Limb (tissue), 2 donors: Measurements from ENCODE around the gene KRTAP3-1.
"Not testable (repeated sequence)": the region's sequence is repeated elsewhere in the genome, so short reads cannot be mapped to it uniquely, and the experiment has no call there.

Experiments
- DNase-seq, 2 donors: peaks; one replicate each; pipeline ENCODE4 v3.0.0-alpha.2; 2016; ENCODE audit errors: extremely low spot score in 2 of 2

The KRTAP3-1 gene

DNA sequence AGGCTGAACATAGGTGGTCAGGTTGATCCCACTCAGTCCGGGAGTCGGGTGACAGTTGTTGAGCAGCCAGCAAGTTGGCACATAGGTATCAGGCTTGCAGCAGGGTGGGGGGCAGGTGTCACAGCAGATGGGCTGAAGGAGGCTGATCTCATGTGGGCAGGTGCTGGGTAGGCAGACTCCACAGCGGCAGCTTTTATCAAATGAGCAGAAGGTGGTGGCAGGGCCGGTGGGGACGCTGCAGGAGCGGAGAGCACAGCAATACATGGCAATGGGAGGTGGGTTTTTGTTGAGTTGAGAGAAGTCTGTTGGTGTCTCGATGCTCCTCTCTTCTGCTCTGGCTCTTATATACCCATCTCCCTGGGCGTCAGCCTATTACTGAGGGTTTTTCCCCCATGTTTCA lies at the start of gene KRTAP3-1:
Gene KRTAP3-1, minus strand, starts transcription at position 318 of the 400 bp plus-strand sequence. Its CDS starts 54 bp downstream, at position 264.
- no peak for DNase-seq

GRCh38 chr17:41057547-41057946 lies 48.6 kb upstream of the KRTAP3-1 start:
- no peak for DNase-seq

DNA sequence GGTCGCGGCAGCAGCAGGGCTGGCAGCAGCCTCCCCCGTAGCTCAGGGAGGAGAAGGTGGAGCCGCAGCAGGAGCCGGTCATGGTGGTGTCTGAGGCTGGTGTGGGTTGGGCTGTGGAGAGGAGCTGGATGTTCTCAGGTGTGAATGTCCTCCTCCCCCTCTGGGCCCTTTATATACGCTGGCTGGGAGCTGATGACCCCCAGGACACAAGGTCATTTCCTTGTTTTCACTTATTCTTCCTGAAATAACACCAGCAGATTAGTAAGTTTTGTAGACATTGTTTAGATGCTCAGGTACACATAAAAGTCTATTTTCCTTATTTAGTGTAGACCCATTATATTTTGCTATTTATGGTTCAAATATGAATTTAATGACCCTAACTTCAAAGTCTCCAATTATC lies 46.2 kb upstream of the KRTAP3-1 start, which contains the start of gene KRTAP2-2:
Gene KRTAP2-2, minus strand, starts transcription at position 101 of the 400 bp plus-strand sequence. Its CDS starts 19 bp downstream, at position 82.
- DNase-seq = not testable (repeated sequence)

- not testable (repeated sequence) for DNase-seq
These were observed 45.6 kb upstream of the KRTAP3-1 start for GRCh38 chr17:41054556-41054955.

GRCh38 chr17:41054025-41054424 lies 45.1 kb upstream of the KRTAP3-1 start:
- DNase-seq = no peak

- no peak for DNase-seq
These were observed 43.6 kb upstream of the KRTAP3-1 start for GRCh38 chr17:41052566-41052965.

GRCh38 chr17:41049110-41049509 lies 40.2 kb upstream of the KRTAP3-1 start:
- no peak for DNase-seq

- no peak for DNase-seq
These were observed 39.5 kb upstream of the KRTAP3-1 start for GRCh38 chr17:41048441-41048840.

GRCh38 chr17:41046735-41047465 lies 38.0 kb upstream of the KRTAP3-1 start, which contains the start of gene KRTAP2-1:
TSS of gene KRTAP2-1 (minus strand) at chr17:41047316. CDS start at chr17:41047267, 49 bp downstream.
- DNase-seq = not testable (repeated sequence)

- DNase-seq = no peak
These were observed 34.0 kb upstream of the KRTAP3-1 start for GRCh38 chr17:41042953-41043352.

DNA sequence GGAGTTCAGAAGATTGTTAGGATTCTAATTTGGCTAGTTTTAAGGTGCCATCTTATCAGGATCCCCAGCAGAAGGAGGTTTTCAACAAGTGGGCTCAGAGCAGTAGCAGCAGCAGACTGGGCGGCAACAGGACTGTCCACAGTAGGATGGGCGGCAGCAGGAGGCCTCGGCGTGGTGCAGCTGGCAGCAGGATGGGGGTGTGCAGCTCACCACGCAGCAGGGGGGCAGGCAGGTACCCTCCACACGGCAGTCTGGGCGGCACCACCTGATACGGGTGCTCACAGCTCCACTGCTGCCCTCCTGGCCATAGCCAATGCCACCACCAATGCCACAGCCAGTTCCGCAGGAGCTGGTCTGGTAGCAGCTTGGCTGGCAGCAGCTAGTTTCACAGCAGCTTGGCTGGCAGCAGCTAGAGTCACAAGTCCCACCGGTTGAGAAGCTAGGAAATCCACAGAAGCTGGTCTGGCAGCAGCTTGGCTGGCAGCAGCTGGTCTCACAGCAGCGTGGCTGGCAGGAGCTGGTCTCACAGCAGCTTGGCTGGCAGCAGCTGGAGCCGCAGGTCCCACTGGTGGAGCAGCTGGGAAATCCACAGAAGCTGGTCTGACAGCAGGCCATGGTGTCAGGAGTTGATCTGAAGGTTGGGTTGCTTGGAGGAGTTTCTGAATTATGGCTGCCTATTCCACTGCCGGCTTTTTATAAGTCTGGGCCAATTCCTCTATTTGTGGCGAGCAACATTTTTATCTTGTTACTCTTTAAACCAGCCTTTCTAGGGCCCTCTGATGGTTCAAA lies 32.0 kb upstream of the KRTAP3-1 start, which contains the start of gene KRTAP1-1:
Gene KRTAP1-1, minus strand, starts transcription at position 668 of the 789 bp plus-strand sequence. Its CDS starts 53 bp downstream, at position 615.
- peak; percentile 14 to 37 for DNase-seq

DNA sequence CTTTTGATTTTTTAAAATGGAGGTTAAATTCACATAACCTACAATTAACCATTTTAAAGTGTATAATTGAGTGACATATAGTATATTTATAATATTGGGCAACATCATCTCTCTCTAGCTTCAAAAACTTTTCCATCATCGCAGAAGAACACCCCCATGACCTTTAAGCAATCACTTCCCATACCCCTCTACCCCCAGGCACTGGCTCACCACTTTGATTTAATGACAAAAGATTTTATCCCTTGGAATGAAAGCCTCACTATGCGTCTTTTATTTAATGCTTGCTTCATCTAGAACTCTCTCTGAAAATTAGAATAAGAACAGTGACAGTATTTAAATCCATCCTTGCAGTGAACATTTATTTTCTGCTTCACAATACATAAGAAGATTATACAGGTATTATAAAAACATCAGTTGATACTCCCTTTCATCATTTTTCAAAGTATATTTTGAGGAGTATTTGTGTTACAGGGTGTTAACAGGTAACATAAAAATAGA lies 29.0 kb upstream of the KRTAP3-1 start:
- no peak for DNase-seq

- DNase-seq = not testable (repeated sequence)
These were observed 25.5 kb upstream of the KRTAP3-1 start, which contains the start of gene KRTAP1-3 for GRCh38 chr17:41034346-41034935. TSS of gene KRTAP1-3 (minus strand) at chr17:41034874. CDS start at chr17:41034821, 53 bp downstream.

- no peak for DNase-seq
These were observed 20.8 kb upstream of the KRTAP3-1 start, which contains the start of gene KRTAP1-4 for GRCh38 chr17:41029633-41030245. TSS of gene KRTAP1-4 (minus strand) at chr17:41030195. CDS start at chr17:41030078, 117 bp downstream.

- DNase-seq = no peak
These were observed 18.0 kb upstream of the KRTAP3-1 start, which contains the start of gene KRTAP1-5 for GRCh38 chr17:41026715-41027471. TSS of gene KRTAP1-5 (minus strand) at chr17:41027208. CDS start at chr17:41027155, 53 bp downstream.

DNA sequence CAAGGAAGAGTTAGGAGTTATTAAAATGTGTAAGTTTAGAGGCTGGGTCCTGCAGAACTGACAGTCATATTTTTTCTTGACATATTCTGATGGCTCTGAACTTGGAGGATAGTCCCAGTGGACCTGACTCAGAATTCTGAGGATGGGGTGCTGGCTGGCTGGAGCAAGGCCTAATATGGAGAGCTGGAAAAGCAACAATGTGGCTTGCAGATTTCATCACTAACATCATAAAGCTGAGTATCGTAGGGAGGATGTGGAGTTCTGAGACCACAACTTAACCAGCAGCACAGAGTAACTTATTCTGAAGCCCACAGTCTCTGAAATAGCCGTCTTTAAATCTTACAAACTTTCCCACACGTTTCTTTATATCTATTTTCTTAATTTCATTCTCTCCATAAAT lies 15.8 kb upstream of the KRTAP3-1 start:
- no peak for DNase-seq

- no peak for DNase-seq
These were observed 11.4 kb upstream of the KRTAP3-1 start for GRCh38 chr17:41020336-41020735.

DNA sequence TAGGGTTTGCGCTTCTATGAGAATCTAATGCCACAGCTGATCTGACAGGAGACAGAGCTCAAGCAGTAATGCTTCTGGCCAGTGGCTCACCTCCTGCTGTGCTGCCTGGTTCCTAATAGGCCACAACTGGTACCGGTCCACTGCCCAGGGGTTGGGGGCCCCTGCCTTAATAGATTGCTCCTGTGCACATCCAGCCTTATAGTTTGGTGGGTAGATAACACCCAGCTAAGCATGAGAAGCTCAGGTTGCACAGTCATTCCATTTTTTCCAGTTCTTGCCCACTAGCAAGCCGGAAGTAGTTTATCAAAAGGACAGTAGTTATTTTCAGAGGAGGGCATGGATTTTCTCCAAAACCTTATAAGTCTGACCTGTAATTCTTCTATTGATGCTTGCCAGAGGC lies 10.5 kb upstream of the KRTAP3-1 start:
- DNase-seq = no peak

GRCh38 chr17:41018541-41018940 lies 9.6 kb upstream of the KRTAP3-1 start:
- DNase-seq = no peak
